OCI-LY7 (cell line): ENCODE results near the gene ZNF587B.

ENCODE experiments used
- EZH2phosphoT487 ChIP-seq: fragments of 200-600 bp; sonication (generic); IDR thresholded peaks from 2 replicates; pipeline ENCODE4 v1.6.1; 2018; ENCODE audit warnings: low read depth, borderline replicate concordance, mild to moderate bottlenecking, mixed run types, antibody characterized with exemption, low read length, moderate library complexity, mixed read lengths
- TF ChIP-seq, protein P1 (sequence below): fragments of 200-600 bp; sonication (generic); conservative IDR thresholded peaks from 2 replicates; pipeline ENCODE4 v1.5.1; 2014; ENCODE audit warnings: mild to moderate bottlenecking, antibody characterized with exemption, low read length, moderate library complexity, mixed read lengths

DNA sequence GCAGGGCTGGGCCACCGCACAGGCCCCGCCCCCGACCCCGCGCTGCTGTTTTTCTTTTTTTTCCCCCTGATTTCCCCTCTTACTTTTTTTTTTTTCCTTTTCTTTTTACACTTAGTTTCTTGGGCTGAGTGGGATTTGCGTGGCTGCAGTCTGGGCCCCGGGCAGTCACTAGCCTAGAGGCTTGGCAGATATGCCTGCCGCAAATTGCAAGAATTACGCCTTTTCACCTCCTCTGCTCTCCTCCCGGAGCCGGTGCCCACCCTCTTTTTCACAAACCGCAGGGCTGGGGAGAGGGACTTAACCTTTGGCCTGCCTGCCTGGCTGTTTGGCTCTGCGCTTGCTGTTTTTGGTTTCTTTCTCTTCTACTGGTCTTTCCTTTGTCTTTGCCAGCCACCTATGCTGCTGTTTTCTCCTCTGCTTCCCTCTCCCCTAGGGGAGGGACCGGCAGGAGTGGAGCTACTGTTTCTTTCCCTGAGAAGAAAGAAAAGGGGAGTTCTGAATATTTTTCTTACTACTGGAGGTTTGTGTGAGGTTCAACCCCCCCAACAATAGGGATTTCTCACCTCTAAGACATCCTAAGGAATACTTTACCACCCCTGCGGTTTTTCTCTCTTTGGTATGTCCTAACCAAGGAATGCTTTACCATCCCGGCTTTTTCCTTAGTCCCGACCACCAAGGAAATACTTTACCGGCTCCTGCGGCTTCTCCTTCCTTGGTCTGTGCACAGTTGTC is 26.3 kb upstream of the ZNF587B start:
- TF ChIP-seq, protein P1, sequence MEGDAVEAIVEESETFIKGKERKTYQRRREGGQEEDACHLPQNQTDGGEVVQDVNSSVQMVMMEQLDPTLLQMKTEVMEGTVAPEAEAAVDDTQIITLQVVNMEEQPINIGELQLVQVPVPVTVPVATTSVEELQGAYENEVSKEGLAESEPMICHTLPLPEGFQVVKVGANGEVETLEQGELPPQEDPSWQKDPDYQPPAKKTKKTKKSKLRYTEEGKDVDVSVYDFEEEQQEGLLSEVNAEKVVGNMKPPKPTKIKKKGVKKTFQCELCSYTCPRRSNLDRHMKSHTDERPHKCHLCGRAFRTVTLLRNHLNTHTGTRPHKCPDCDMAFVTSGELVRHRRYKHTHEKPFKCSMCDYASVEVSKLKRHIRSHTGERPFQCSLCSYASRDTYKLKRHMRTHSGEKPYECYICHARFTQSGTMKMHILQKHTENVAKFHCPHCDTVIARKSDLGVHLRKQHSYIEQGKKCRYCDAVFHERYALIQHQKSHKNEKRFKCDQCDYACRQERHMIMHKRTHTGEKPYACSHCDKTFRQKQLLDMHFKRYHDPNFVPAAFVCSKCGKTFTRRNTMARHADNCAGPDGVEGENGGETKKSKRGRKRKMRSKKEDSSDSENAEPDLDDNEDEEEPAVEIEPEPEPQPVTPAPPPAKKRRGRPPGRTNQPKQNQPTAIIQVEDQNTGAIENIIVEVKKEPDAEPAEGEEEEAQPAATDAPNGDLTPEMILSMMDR, result no peak
- no peak for TF ChIP-seq EZH2phosphoT487
